ENCODE measurements around the gene POLR1B.
"Not testable (repeated sequence)": the region's sequence is repeated elsewhere in the genome, so short reads cannot be mapped to it uniquely, and the experiment has no call there.

The POLR1B gene

DNA sequence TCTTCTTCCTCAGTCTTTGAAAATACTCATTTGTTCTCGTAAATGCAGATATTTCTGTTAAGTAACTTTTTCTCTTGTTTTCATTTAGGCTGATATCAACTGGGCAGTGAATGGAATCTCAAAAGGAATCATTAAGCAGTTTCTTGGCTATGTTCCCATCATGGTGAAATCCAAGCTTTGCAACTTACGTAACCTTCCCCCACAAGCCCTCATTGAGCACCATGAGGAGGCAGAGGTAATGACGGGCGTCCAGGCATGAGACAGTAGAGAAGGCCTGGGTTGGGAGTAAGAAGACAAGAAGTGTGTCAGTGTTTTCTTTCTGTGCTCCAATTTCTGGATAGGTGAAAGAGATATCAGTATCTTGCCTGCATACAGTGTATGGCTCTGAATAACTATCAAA is 5.1 kb downstream of the POLR1B start:
- TF ChIP-seq, protein P1, sequence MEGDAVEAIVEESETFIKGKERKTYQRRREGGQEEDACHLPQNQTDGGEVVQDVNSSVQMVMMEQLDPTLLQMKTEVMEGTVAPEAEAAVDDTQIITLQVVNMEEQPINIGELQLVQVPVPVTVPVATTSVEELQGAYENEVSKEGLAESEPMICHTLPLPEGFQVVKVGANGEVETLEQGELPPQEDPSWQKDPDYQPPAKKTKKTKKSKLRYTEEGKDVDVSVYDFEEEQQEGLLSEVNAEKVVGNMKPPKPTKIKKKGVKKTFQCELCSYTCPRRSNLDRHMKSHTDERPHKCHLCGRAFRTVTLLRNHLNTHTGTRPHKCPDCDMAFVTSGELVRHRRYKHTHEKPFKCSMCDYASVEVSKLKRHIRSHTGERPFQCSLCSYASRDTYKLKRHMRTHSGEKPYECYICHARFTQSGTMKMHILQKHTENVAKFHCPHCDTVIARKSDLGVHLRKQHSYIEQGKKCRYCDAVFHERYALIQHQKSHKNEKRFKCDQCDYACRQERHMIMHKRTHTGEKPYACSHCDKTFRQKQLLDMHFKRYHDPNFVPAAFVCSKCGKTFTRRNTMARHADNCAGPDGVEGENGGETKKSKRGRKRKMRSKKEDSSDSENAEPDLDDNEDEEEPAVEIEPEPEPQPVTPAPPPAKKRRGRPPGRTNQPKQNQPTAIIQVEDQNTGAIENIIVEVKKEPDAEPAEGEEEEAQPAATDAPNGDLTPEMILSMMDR (IDR thresholded peaks at IDR 0.05; ENCODE audit: borderline replicate concordance, insufficient read depth, low read depth, low read length) = no peak
- H3K4me3 ChIP-seq (ENCODE audit: low read depth, low read length) = no peak overlapping the region

DNA sequence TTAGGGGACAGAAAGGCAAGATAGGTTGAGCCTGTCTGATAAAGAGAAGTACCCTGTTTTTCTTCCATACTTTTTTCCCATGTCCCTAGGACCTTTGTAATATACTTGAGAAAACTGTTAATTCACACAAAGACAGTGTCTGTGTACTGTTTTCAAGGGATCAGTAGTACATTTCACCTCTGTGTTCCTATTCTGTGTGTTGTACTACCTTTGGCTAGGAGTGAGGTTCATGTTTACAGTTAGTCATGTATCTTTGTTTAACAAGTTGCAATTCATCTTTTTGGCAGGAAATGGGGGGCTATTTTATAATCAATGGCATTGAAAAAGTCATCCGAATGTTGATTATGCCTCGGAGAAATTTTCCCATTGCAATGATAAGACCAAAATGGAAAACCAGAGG is 6.7 kb downstream of the POLR1B start:
- TF ChIP-seq, protein P1 (IDR thresholded peaks at IDR 0.05; ENCODE audit: borderline replicate concordance, insufficient read depth, low read depth, low read length) = no peak

DNA sequence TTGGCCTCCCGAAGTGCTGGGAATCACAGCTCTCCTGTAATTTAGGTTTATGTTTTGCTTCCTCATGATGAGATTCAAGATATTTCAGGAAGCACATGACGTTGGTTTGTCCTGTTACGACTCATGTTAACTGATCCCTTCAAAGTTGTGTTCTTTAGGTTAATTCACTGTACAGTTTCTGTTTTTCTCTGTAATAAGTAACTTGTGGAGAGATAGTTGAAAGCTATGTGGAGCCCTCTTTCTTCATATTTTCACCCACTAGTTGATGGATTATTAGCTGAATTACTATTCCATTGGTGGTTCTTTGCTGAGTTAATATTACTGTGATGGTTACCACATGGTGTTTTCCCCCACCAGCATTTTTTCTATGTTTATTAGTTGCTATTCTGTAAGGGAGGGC is 23.8 kb downstream of the POLR1B start:
- H3K4me3 ChIP-seq (ENCODE audit: low read depth, low read length) = no peak overlapping the region
- TF ChIP-seq, protein P1 (IDR thresholded peaks at IDR 0.05; ENCODE audit: borderline replicate concordance, insufficient read depth, low read depth, low read length) = no peak

More for the DNA sequence above, 6.7 kb downstream of the POLR1B start:
- H3K4me3 ChIP-seq (ENCODE audit: low read depth, low read length) = no peak overlapping the region

DNA sequence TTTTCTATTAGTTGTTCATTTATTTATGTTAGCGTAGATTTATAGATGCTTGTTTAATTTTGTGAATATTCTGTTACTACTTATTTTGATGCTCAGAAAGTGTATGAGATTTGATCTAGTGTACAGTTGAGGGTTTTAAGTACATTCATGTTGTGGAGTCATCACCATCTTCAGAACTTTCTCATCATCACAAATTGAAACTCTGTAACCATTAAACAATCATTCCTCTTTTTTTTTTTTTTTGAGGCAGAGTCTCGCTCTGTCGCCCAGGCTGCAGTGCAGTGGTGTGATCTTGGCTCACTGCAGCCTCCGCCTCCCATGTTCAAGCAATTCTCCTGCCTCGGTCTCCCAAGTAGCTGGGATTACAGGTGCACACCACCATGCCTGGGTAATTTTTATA is 24.2 kb downstream of the POLR1B start:
- not testable (repeated sequence) for H3K4me3 ChIP-seq (ENCODE audit: low read depth, low read length)

DNA sequence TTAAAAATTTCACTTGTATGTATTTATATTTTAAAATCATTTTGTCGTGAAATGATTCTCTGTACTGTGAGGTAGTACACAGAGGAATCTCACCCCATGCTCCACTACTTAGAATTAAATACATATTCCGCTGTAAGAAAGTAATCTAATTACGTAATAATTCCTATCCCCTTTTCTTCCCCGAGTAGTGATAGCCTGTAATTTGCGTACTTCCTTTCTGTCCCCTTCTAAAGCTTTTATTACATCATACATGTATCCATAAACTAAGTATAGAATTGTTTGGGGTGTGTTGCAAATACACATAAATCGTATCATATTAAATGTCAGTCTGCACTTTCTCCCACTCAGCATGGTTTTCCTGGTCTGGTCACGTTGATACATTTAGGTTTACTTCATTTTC is 29.7 kb downstream of the POLR1B start:
- no peak overlapping the region for H3K4me3 ChIP-seq (ENCODE audit: low read depth, low read length)
- TF ChIP-seq, protein P1 (IDR thresholded peaks at IDR 0.05; ENCODE audit: borderline replicate concordance, insufficient read depth, low read depth, low read length) = no peak

DNA sequence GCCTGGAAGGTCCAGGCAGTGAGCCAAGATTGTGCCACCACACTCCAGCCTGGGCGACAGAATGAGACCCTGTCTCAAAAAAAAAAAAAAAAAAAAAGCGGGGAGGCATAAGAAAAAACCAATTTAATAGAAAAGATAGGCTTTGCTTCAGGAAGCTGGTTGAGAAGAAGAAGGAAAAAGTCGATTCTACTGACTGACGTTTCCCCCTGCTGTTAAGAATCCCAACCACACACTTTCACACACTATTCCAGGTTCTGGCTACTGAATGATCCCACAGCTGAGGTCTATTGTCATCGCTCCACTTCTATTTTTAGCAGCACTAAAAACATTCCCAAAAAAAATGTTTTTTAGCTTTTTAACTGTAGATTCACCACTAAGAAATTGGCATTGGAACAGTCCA is 35.5 kb downstream of the POLR1B start:
- TF ChIP-seq, protein P1 (IDR thresholded peaks at IDR 0.05; ENCODE audit: borderline replicate concordance, insufficient read depth, low read depth, low read length) = no peak
- no peak overlapping the region for H3K4me3 ChIP-seq (ENCODE audit: low read depth, low read length)

DNA sequence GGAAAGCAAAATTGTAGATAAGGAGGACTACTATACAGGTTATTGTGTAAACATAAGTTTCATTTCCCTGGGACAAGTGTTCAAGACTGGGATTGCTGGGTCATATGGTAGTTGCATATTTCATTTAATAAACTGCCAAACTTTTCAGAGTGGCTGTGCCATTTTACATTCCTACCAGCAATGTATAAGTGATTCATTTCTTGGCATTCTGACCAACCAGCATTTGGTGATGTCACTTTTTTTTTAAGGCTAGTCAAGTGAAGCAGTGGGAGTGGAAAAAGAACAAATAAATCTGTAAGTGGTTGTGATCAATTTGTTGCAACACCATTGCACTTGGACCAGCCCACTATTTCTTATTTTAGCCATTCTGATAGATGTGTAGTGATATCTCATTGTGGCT is 37.0 kb downstream of the POLR1B start:
- H3K4me3 ChIP-seq (ENCODE audit: low read depth, low read length) = no peak overlapping the region
- TF ChIP-seq, protein P1 (IDR thresholded peaks at IDR 0.05; ENCODE audit: borderline replicate concordance, insufficient read depth, low read depth, low read length) = no peak

DNA sequence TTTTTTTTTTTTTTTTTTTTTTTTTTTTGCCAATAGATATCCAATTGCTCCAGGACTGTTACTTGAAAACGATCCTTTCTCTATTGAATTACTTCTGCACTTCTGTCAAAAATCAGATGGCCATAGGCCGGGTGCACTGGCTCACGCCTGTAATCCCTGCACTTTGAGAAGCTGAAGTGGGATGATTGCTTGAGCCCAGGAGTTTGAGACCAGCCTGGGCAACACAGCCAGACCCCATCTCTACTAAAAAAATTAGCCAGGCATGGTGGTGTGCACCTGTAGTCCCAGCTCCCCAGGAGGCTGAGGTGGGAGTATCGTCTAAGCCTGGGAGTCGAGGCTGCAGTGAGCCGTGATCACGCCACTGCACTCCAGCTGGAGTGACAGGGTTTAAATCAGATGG is 37.8 kb downstream of the POLR1B start:
- no peak overlapping the region for H3K4me3 ChIP-seq (ENCODE audit: low read depth, low read length)
- TF ChIP-seq, protein P1 (IDR thresholded peaks at IDR 0.05; ENCODE audit: borderline replicate concordance, insufficient read depth, low read depth, low read length) = no peak

Measured in GM12875 (cell line).